ENCODE measurements around the gene RNF167. TPM values are rescaled to one million over a fixed set of nuclear protein-coding genes. Genes with fewer than 3 reads are reported as not detected.

The RNF167 gene
- total and polyA plus RNA-seq, 2 of the 8 experiments (the other 6 are each of a cell fraction or from before 2014, with no cell fraction given), result 140 to 281 TPM

DNA sequence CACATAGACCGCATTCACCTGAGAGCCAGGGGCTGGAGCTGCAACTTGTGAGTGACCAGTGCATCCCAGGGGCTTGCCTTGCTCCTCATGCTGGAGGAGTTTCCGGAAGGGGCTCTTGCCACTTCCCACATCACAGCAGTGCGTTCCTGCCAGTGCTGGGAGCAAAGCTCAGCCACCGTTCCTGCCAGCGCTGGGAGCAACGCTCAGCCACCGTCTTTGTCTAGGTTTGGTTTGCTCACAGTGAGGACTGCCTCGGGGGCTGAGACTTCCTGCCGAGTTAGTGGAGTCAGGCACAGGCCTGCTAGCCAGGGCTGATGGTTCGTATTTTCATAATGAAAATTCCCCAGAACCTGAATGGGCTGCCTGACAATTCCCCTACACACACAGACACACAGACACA is 31.8 kb upstream of the RNF167 start (continued):
- no peak for TF ChIP-seq GTF2F1 (IDR thresholded peaks at IDR 0.05; ENCODE audit: borderline replicate concordance, low read depth, low read length)
- TF ChIP-seq GABPA (IDR thresholded peaks at IDR 0.05; ENCODE audit: borderline replicate concordance, insufficient read depth, low read length), result no peak
- no peak for TF ChIP-seq MAFK (IDR thresholded peaks at IDR 0.05; ENCODE audit: low read depth, low read length)
- TF ChIP-seq EZH2 (IDR thresholded peaks at IDR 0.05; ENCODE audit: low read depth, low read length, severe bottlenecking), result no peak
- TF ChIP-seq KDM4A (IDR thresholded peaks at IDR 0.05; ENCODE audit: low read depth, low read length, severe bottlenecking), result no peak
